Astrocyte (in vitro differentiated cells and primary cell): ENCODE results near the gene HES7. TPM values are rescaled to one million over a fixed set of nuclear protein-coding genes. Genes with fewer than 3 reads are reported as not detected.
A peak's percentile ranks its signal among the peaks of the same experiment; 100 is the strongest.

Experiments
- DNase-seq: peaks from one replicate; pipeline ENCODE4 v3.0.0-alpha.2; 2010; ENCODE audit warnings: low read depth
- FAIRE-seq: peaks from 2 replicates; lab custom pipeline; 2011; peaks lifted over from hg19 to GRCh38; lab: Jason Lieb, UNC
- H2AFZ ChIP-seq: 2 replicates; pipeline ENCODE4 v1.6.0; 2012; ENCODE audit warnings: low read depth, low read length, inconsistent platforms
- H3K27ac ChIP-seq: 2 replicates; pipeline ENCODE4 v1.5.1; 2011; ENCODE audit warnings: low read depth, low read length, inconsistent platforms
- H3K27me3 ChIP-seq: 2 replicates; pipeline ENCODE4 v1.6.0; 2011; ENCODE audit warnings: low read length, inconsistent platforms; ENCODE audit not compliant: insufficient read depth
- H3K36me3 ChIP-seq: 2 replicates; pipeline ENCODE4 v1.5.1; 2011; ENCODE audit warnings: low read length, inconsistent platforms; ENCODE audit not compliant: insufficient read depth
- H3K4me1 ChIP-seq: 2 replicates; pipeline ENCODE4 v1.5.1; 2011; ENCODE audit warnings: low read length, inconsistent platforms; ENCODE audit not compliant: insufficient read depth
- H3K4me2 ChIP-seq: 2 replicates; pipeline ENCODE4 v1.6.0; 2012; ENCODE audit warnings: low read length, inconsistent platforms
- H3K4me3 ChIP-seq: 2 replicates; pipeline ENCODE4 v1.5.1; 2011; ENCODE audit warnings: low read depth, mild to moderate bottlenecking, low read length, inconsistent platforms; ENCODE audit not compliant: insufficient read depth
- H3K79me2 ChIP-seq: 2 replicates; pipeline ENCODE4 v1.6.0; 2012; ENCODE audit warnings: mild to moderate bottlenecking, low read length, inconsistent platforms; ENCODE audit not compliant: insufficient read depth
- H3K9ac ChIP-seq: 2 replicates; pipeline ENCODE4 v1.6.0; 2012; ENCODE audit warnings: mild to moderate bottlenecking, low read length, inconsistent platforms
- H3K9me3 ChIP-seq: 2 replicates; pipeline ENCODE4 v1.5.1; 2012; ENCODE audit warnings: low read depth, mild to moderate bottlenecking, low read length, inconsistent platforms; ENCODE audit not compliant: insufficient read depth
- H4K20me1 ChIP-seq: 2 replicates; pipeline ENCODE4 v1.6.0; 2012; ENCODE audit warnings: low read length, inconsistent platforms; ENCODE audit not compliant: insufficient read depth
- H3K27ac Mint-ChIP-seq: one replicate; pipeline ENCODE4 v1.8.0; 2021; ENCODE audit warnings: mild to moderate bottlenecking, mixed read lengths; ENCODE audit not compliant: unreplicated experiment
- H3K27me3 Mint-ChIP-seq: one replicate; pipeline ENCODE4 v1.8.0; 2021; ENCODE audit warnings: low read depth, mixed read lengths; ENCODE audit not compliant: unreplicated experiment
- H3K36me3 Mint-ChIP-seq: one replicate; pipeline ENCODE4 v1.8.0; 2021; ENCODE audit warnings: low read depth, mixed read lengths; ENCODE audit not compliant: unreplicated experiment
- H3K4me1 Mint-ChIP-seq: one replicate; pipeline ENCODE4 v1.8.0; 2021; ENCODE audit warnings: low read depth, mixed read lengths; ENCODE audit not compliant: unreplicated experiment
- H3K4me3 Mint-ChIP-seq: one replicate; pipeline ENCODE4 v1.8.0; 2021; ENCODE audit warnings: mild to moderate bottlenecking, moderate library complexity, mixed read lengths; ENCODE audit not compliant: unreplicated experiment
- H3K9me3 Mint-ChIP-seq: one replicate; pipeline ENCODE4 v1.8.0; 2021; ENCODE audit warnings: mild to moderate bottlenecking, mixed read lengths; ENCODE audit not compliant: unreplicated experiment
- CTCF ChIP-seq: IDR thresholded peaks from 2 replicates; pipeline ENCODE4 v1.5.1; 2011; ENCODE audit warnings: low read depth, mild to moderate bottlenecking, inconsistent platforms, low read length, moderate library complexity; ENCODE audit not compliant: insufficient read depth
- EZH2 ChIP-seq: IDR thresholded peaks from 2 replicates; pipeline ENCODE4 v1.6.1; 2012; ENCODE audit warnings: mild to moderate bottlenecking, low read length, inconsistent platforms; ENCODE audit not compliant: insufficient read depth
- total RNA-seq: library from RNA; stranded (reverse); gene quantifications from 2 replicates; pipeline ENCODE4 v1.2.1, GENCODE V29; 2021

Gene HES7
- total RNA-seq, 1 donor from 2014 or later = 0.64 TPM

DNA sequence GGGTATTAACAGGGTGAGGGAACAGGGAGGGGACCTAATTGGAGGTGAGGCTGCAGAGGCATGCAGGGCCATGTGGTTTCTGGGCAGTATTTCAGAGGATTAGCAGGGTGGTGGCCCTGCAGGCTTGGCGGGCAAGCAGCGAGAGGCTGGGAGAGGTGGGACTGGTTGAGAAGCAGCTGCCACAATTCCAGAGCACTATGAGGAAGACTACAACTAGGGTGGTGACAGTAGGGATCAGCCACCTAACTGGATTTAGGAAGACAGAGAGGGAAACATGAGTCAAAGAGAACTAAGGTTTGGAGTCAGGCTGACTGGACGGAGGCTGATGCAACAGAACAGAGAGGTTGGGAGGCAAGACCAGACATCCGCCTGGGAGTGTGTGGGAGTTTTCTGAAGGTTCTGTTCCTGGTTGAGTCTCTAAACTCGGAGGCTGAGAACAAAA, 17.9 kb downstream of the HES7 start:
- no peak overlapping the region for H3K9ac ChIP-seq
- DNase-seq (no peak), FAIRE-seq (no peak)
- H3K9me3 Mint-ChIP-seq = peaks cover 6% of the 10 kb centered on the region
- peak overlapping the region; percentile 89 for H3K27ac Mint-ChIP-seq
- H3K79me2 ChIP-seq = no peaks in the 10 kb centered on the region
- peaks cover 4% of the 10 kb centered on the region for H3K4me1 Mint-ChIP-seq
- peaks cover 50% of the 10 kb centered on the region for H3K27me3 Mint-ChIP-seq
- H3K27ac ChIP-seq = no peak overlapping the region
- no peak overlapping the region for H3K4me3 Mint-ChIP-seq
- peaks cover 21% of the 10 kb centered on the region for H3K27me3 ChIP-seq
- H3K36me3 ChIP-seq = no peaks in the 10 kb centered on the region
- H3K9me3 ChIP-seq = no peaks in the 10 kb centered on the region
- no peaks in the 10 kb centered on the region for H3K36me3 Mint-ChIP-seq
- H3K4me3 ChIP-seq = no peak overlapping the region
- H4K20me1 ChIP-seq = no peaks in the 10 kb centered on the region
- peaks cover 6% of the 10 kb centered on the region for H3K4me1 ChIP-seq
- no peak overlapping the region for H2AFZ ChIP-seq
- TF ChIP-seq EZH2 = no peak
- TF ChIP-seq CTCF = no peak
- no peak overlapping the region for H3K4me2 ChIP-seq

GRCh38 chr17:8104911-8105310, 19.0 kb downstream of the HES7 start:
- H3K9ac ChIP-seq = no peak overlapping the region
- no peak overlapping the region for H3K4me3 Mint-ChIP-seq
- no peak overlapping the region for H3K4me3 ChIP-seq
- no peaks in the 10 kb centered on the region for H4K20me1 ChIP-seq
- no peak overlapping the region for H3K27ac Mint-ChIP-seq
- no peak overlapping the region for H3K4me2 ChIP-seq
- H3K9me3 ChIP-seq = no peaks in the 10 kb centered on the region
- H3K4me1 ChIP-seq = peaks cover under 1% of the 10 kb centered on the region
- no peak overlapping the region for H3K27ac ChIP-seq
- peaks cover 6% of the 10 kb centered on the region for H3K9me3 Mint-ChIP-seq
- H3K36me3 ChIP-seq = no peaks in the 10 kb centered on the region
- no peak overlapping the region for H2AFZ ChIP-seq
- TF ChIP-seq EZH2 (no peak), CTCF (no peak)
- no peaks in the 10 kb centered on the region for H3K36me3 Mint-ChIP-seq
- FAIRE-seq (no peak), DNase-seq (no peak)
- peaks cover 14% of the 10 kb centered on the region for H3K27me3 ChIP-seq
- H3K4me1 Mint-ChIP-seq = peaks cover 4% of the 10 kb centered on the region
- no peaks in the 10 kb centered on the region for H3K79me2 ChIP-seq
- peaks cover 44% of the 10 kb centered on the region for H3K27me3 Mint-ChIP-seq

GRCh38 chr17:8103549-8103948, 20.4 kb downstream of the HES7 start:
- Histone ChIP-seq H3K79me2 (no peaks in the 10 kb centered on the region), H3K4me3 (no peak overlapping the region), H3K9me3 (no peaks in the 10 kb centered on the region), H4K20me1 (no peaks in the 10 kb centered on the region), H3K9ac (no peak overlapping the region), H3K27me3 (peaks cover 12% of the 10 kb centered on the region), H3K27ac (no peak overlapping the region), H3K36me3 (no peaks in the 10 kb centered on the region), H3K4me2 (no peak overlapping the region), H3K4me1 (no peaks in the 10 kb centered on the region), H2AFZ (no peak overlapping the region)
- H3K9me3 Mint-ChIP-seq = peaks cover 6% of the 10 kb centered on the region
- DNase-seq = no peak
- peaks cover 4% of the 10 kb centered on the region for H3K4me1 Mint-ChIP-seq
- peaks cover 34% of the 10 kb centered on the region for H3K27me3 Mint-ChIP-seq
- peak overlapping the region; percentile 52 for H3K4me3 Mint-ChIP-seq
- H3K27ac Mint-ChIP-seq = no peak overlapping the region
- no peaks in the 10 kb centered on the region for H3K36me3 Mint-ChIP-seq
- no peak for FAIRE-seq
- TF ChIP-seq CTCF (no peak), EZH2 (no peak)
